Psoas muscle (tissue), 8 donors: ENCODE data around the gene POLR2L. TPM values are rescaled to one million over a fixed set of nuclear protein-coding genes. Genes with fewer than 3 reads are reported as not detected.
A peak's percentile ranks its signal among the peaks of the same experiment; 100 is the strongest.

ENCODE experiments used
- ATAC-seq, 4 donors: fragments of 200-7000 bp; cut with Tn5 transposase; one replicate each; pipeline ENCODE4 v1.9.1; 2020; ENCODE audit warnings: moderate library complexity in 3 of 4, mild to moderate bottlenecking in 2 of 4
- DNase-seq, 2 donors: peaks; one replicate each; pipeline ENCODE4 v3.0.0-alpha.2; 2020
- H3K27ac ChIP-seq: fragments of 200-600 bp; one replicate; pipeline ENCODE4 v1.8.0; 2022
- H3K27me3 ChIP-seq, 3 donors: fragments of 200-600 bp in 1 of 3; one replicate each; pipeline versions ENCODE4 v1.6.1 to v1.8.0; 2013 to 2022; ENCODE audit warnings: low read length in 2 of 3, mild to moderate bottlenecking in 2 of 3, moderate library complexity in 1 of 3; ENCODE audit not compliant: insufficient read depth in 3 of 3
- H3K36me3 ChIP-seq, 2 donors: fragments of 200-600 bp in 1 of 2; one replicate each; pipeline versions ENCODE4 v1.6.1 to v1.8.0; 2013 to 2022; ENCODE audit warnings: low read depth in 1 of 2, mild to moderate bottlenecking in 1 of 2, moderate library complexity in 1 of 2; ENCODE audit not compliant: insufficient read depth in 1 of 2
- H3K4me1 ChIP-seq: fragments of 200-600 bp; one replicate; pipeline ENCODE4 v1.8.0; 2022
- H3K4me3 ChIP-seq: fragments of 200-600 bp; one replicate; pipeline ENCODE4 v1.8.0; 2022; ENCODE audit warnings: mild to moderate bottlenecking
- H3K9me3 ChIP-seq: fragments of 200-600 bp; one replicate; pipeline ENCODE4 v1.8.0; 2022
- WGBS, 3 donors: extraction: QIAGEN DNeasy Blood & Tissue Kit; methylation state at CpG; one replicate each; pipeline versions ENCODE4 v1.1.6 to v1.1.7; 2013; 5-methylcytosine and 5-hydroxymethylcytosine counted together
- intact Hi-C, 2 donors: fragments of 100-400 bp; cut with DNase I; formaldehyde crosslinking; loops; one replicate each; pipeline versions ENCODE4 v1.11.0 to v1.14.2; 2022
- polyA plus RNA-seq, 3 donors: library from polyadenylated mRNA; stranded (reverse); fragments of 200-250 nt; gene quantifications; one replicate each; pipeline ENCODE4 v1.2.3, GENCODE V29; 2013
- total RNA-seq, 4 donors: library from RNA; stranded (reverse); fragmentation: NEBNext Ultra II Directional in 2 of 4; extraction: Animal tissue kit (Norgen Biotek cat#: 25700) in 2 of 4; gene quantifications; one replicate each; pipeline versions ENCODE4 v1.2.1 to v1.2.4, GENCODE V29; 2021 to 2023
- TF ChIP-seq, protein P1 (sequence below): fragments of 200-600 bp; IDR thresholded peaks from one replicate; pipeline ENCODE4 v1.8.0; 2022; ENCODE audit warnings: antibody characterized with exemption
- donor health status: healthy with polysubstance abuse.
- donor health status: DM: no; HTN: no; CAD: no; lungs with moderate emphysema.
- donor health status: Bipolar disorder and iron deficiency.
- donor health status: healthy.
- donor health status: DM: yes; HTN: yes; CAD: no.
- donor health status: DM: no; HTN: no; CAD: no.
- donor health status: DM: no; HTN: no; CAD: no.
- donor health status: DM: yes; HTN: yes; CAD: no.

The POLR2L gene
- total and polyA plus RNA-seq, 7 donors: 113 to 205 (median 176) TPM

DNA sequence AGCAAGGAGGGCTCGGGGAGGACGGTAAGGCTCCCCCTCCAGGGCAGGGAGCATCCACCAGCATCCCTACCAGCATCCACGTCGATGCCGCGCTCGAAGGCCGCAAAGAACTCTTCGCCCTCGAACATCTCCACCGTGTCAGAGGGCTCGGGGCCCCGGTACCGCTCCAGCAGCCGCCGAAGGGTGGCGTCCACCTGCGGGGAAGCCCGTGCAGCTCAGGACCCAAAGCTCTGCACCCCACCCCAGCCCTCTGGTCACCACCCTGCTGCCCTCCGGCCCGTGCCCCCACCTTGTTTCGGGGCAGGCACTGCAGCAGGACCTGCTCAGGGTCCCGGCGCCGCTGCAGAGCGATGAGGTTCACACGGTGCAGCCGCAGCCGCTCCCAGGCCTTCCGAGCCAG lies 41.9 kb downstream of the POLR2L start:
- 93 to 95% (median 94%) methylated on average over 24 to 30 of the region's 30 CpGs for WGBS, 3 donors
- H3K27me3 ChIP-seq: peaks cover 0 to 1% (median 0%) of the 10 kb centered on the region in 3 donors
- H3K9me3 ChIP-seq: no peaks in the 10 kb centered on the region
- intact Hi-C loops: no loop called here
- TF ChIP-seq, protein P1, sequence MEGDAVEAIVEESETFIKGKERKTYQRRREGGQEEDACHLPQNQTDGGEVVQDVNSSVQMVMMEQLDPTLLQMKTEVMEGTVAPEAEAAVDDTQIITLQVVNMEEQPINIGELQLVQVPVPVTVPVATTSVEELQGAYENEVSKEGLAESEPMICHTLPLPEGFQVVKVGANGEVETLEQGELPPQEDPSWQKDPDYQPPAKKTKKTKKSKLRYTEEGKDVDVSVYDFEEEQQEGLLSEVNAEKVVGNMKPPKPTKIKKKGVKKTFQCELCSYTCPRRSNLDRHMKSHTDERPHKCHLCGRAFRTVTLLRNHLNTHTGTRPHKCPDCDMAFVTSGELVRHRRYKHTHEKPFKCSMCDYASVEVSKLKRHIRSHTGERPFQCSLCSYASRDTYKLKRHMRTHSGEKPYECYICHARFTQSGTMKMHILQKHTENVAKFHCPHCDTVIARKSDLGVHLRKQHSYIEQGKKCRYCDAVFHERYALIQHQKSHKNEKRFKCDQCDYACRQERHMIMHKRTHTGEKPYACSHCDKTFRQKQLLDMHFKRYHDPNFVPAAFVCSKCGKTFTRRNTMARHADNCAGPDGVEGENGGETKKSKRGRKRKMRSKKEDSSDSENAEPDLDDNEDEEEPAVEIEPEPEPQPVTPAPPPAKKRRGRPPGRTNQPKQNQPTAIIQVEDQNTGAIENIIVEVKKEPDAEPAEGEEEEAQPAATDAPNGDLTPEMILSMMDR: no peak
- no peak overlapping the region for H3K27ac ChIP-seq
- H3K36me3 ChIP-seq: peaks cover 0 to 44% of the 10 kb centered on the region in 2 donors
- H3K4me3 ChIP-seq: no peak overlapping the region
- DNase-seq (peak in 1 of 2 donors; percentile 53), ATAC-seq (no peak)
- H3K4me1 ChIP-seq: peaks cover 36% of the 10 kb centered on the region

- ATAC-seq (no peak), DNase-seq (peak in 1 of 2 donors; percentile 54)
- no peak overlapping the region for H3K27ac ChIP-seq
- no peak overlapping the region for H3K4me3 ChIP-seq
- H3K27me3 ChIP-seq: peaks cover 0 to 4% (median 0%) of the 10 kb centered on the region in 3 donors
- intact Hi-C loops: no loop called here
- H3K4me1 ChIP-seq: peaks cover 33% of the 10 kb centered on the region
- TF ChIP-seq, protein P1: no peak
- 93 to 96% (median 94%) methylated on average over 28 to 32 of the region's 32 CpGs for WGBS, 3 donors
- no peaks in the 10 kb centered on the region for H3K9me3 ChIP-seq
- peaks cover 0 to 44% of the 10 kb centered on the region in 2 donors for H3K36me3 ChIP-seq
These were observed 42.5 kb downstream of the POLR2L start for GRCh38 chr11:799641-800316.

DNA sequence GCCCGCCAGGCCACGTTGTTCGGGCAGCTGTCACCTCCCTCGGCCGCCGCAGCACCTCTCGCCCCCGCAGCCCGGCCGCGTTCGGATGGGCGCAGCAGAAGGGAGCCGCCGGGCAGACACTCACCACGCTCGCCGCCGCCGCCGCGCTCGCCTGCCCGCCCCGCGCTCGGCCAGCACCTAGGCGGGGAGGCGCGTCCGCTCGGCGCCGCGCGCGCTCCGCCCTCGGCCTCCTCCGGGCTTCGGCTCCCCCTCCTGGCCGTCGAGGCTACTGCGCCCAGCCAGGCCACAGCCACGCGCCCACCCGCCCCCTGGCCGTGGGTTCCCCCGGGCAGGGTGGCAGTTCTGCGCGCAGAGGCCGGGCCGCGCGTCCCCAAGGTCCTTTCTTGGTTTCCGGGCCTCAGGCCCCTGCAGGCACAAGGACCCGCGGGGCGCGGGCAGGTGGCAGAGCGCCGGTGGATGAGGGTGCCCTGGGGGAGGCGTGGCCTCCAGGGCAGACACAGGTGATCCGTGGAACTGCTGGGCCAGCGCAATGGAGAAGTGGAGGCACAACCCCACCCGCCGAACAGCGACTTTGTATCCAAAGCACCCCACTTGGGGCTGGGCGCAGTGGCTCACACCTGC lies 44.1 kb downstream of the POLR2L start, which contains the start of gene SLC25A22:
Gene SLC25A22, minus strand, starts transcription at position 189 of the 621 bp plus-strand sequence. CDS start 3,275 bp downstream, outside the sequence.
- Histone ChIP-seq H3K27me3 (peaks cover 0 to 11% (median 8%) of the 10 kb centered on the region in 3 donors), H3K4me1 (peaks cover 21% of the 10 kb centered on the region)
- ATAC-seq: peak; percentile 71 to 84 (median 83)

DNA sequence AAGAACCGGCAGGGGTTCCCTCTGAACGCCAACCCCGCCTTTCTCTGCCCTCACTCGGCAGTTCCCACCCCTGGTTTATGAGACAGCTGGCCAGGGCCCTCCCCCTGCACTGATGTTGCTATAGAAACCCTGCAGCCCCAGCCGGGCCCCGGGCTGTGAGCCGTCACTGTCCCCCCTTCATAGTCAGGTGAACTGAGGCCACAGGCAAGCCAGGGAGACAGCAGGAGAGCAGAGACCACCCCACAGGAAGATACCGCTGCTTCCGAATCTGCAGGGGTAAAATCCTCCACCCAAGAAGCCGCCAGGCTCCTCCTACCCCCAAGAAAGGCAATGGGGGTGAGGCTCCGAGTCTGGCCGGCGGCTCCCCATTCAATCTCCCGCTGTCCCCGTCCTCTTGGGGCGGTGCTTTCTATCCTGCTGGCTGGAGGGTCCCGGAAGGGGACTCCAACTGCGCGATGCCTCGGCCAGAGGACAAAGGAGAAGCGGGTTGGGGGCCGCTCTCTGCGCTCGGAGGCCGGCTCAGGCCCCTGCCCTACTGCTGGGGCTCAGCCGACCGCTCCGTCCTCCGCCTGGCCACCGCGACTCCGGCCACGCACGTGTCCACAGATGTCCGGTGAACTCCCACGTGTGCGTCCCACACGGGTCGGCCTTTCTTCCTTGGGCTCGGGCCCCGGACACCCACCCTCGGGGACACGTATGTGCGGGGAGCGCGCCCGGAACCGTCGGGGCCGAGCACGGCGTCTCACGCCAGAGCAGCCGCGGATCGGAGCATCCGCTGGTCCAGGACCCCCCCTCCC lies 44.8 kb downstream of the POLR2L start:
- TF ChIP-seq, protein P1: no peak
- peaks cover 0 to 15% (median 8%) of the 10 kb centered on the region in 3 donors for H3K27me3 ChIP-seq
- peak overlapping the region; percentile 25 for H3K27ac ChIP-seq
- H3K36me3 ChIP-seq: peaks cover 0 to 35% of the 10 kb centered on the region in 2 donors
- H3K4me1 ChIP-seq: peaks cover 21% of the 10 kb centered on the region
- DNase-seq (peak; percentile 73 to 80), ATAC-seq (peak; percentile 29 to 40 (median 34))
- H3K9me3 ChIP-seq: no peaks in the 10 kb centered on the region
- WGBS, 3 donors: 2 to 3% (median 2%) methylated on average over 49 to 57 of the region's 57 CpGs
- intact Hi-C loops: no loop called here
- H3K4me3 ChIP-seq: peak overlapping the region; percentile 74

More for the DNA sequence above, 44.1 kb downstream of the POLR2L start, which contains the start of gene SLC25A22:
- intact Hi-C loops: no loop called here
- TF ChIP-seq, protein P1: peak; percentile 86
- H3K27ac ChIP-seq: peak within 1 kb of the TSS; percentile 25
- H3K36me3 ChIP-seq: peaks cover 0 to 42% of the 10 kb centered on the region in 2 donors
- H3K4me3 ChIP-seq: peak within 1 kb of the TSS; percentile 74
- no peaks in the 10 kb centered on the region for H3K9me3 ChIP-seq
- peak; percentile 83 to 89 for DNase-seq
- 6 to 8% (median 8%) methylated on average over 42 to 69 of the region's 69 CpGs for WGBS, 3 donors
